Smooth muscle cell (in vitro differentiated cells): ENCODE measurements around the gene GGT5. TPM values are rescaled to one million over a fixed set of nuclear protein-coding genes. Genes with fewer than 3 reads are reported as not detected.

Experiments
- DNase-seq: peaks from one replicate; lab custom pipeline; 2025; ENCODE audit not compliant: unreplicated experiment; lab: John Stamatoyannopoulos, UW
- H2AFZ ChIP-seq: fragments of 200-600 bp; sonication (generic); 2 replicates; pipeline ENCODE4 v1.6.0; 2016; ENCODE audit warnings: antibody characterized with exemption, low read depth, mild to moderate bottlenecking
- H3F3A ChIP-seq: fragments of 200-600 bp; sonication (generic); 2 replicates; pipeline ENCODE4 v1.6.0; 2017; ENCODE audit warnings: antibody characterized with exemption, low read depth
- H3K27ac ChIP-seq: fragments of 200-600 bp; sonication (generic); 2 replicates; pipeline ENCODE4 v1.5.1; 2016; ENCODE audit warnings: low read depth, mild to moderate bottlenecking
- H3K27me3 ChIP-seq: fragments of 200-600 bp; sonication (generic); 2 replicates; pipeline ENCODE4 v1.6.1; 2016; ENCODE audit warnings: low read depth, mild to moderate bottlenecking
- H3K36me3 ChIP-seq: fragments of 200-600 bp; sonication (generic); 2 replicates; pipeline ENCODE4 v1.5.1; 2016; ENCODE audit warnings: low read depth
- H3K4me1 ChIP-seq: fragments of 200-600 bp; sonication (generic); 2 replicates; pipeline ENCODE4 v1.5.1; 2016; ENCODE audit warnings: low read depth
- H3K4me2 ChIP-seq: fragments of 200-600 bp; sonication (generic); 2 replicates; pipeline ENCODE4 v1.6.0; 2016; ENCODE audit warnings: mild to moderate bottlenecking
- H3K4me3 ChIP-seq: fragments of 200-600 bp; sonication (generic); 2 replicates; pipeline ENCODE4 v1.5.1; 2016; ENCODE audit warnings: mild to moderate bottlenecking
- H3K79me2 ChIP-seq: fragments of 200-600 bp; sonication (generic); 2 replicates; pipeline ENCODE4 v1.6.0; 2016; ENCODE audit warnings: low read depth, mild to moderate bottlenecking
- H3K9ac ChIP-seq: fragments of 200-600 bp; sonication (generic); 2 replicates; pipeline ENCODE4 v1.6.0; 2016; ENCODE audit warnings: low read depth
- H3K9me3 ChIP-seq: fragments of 200-600 bp; sonication (generic); replicated peaks from 2 replicates; pipeline ENCODE4 v1.5.1; 2016; ENCODE audit warnings: low read depth
- H4K20me1 ChIP-seq: fragments of 200-600 bp; sonication (generic); 2 replicates; pipeline ENCODE4 v1.6.0; 2016; ENCODE audit warnings: low read depth
- WGBS: methylation state at CpG from one replicate; pipeline ENCODE4 v1.1.7; 2016; ENCODE audit warnings: low lambda C conversion rate; 5-methylcytosine and 5-hydroxymethylcytosine counted together
- polyA plus RNA-seq: library from polyadenylated mRNA; unstranded; fragments of >200 nt; fragmentation: Nextera tagmentation; extraction: Ambion mirVana; gene quantifications from 2 replicates; pipeline ENCODE4 v1.2.1, GENCODE V29; 2016
- total RNA-seq: library from RNA; depleted of rRNA; stranded (reverse); fragments of >200 nt; gene quantifications from 2 replicates; pipeline ENCODE4 v1.2.3, GENCODE V29; 2014
- TF ChIP-seq, protein P1 (sequence below): fragments of 200-600 bp; sonication (generic); IDR thresholded peaks from 2 replicates; pipeline ENCODE4 v1.5.1; 2017; ENCODE audit warnings: borderline replicate concordance, mild to moderate bottlenecking, antibody characterized with exemption; ENCODE audit not compliant: insufficient read depth, poor library complexity, severe bottlenecking

Gene GGT5
- total and polyA plus RNA-seq, 2 experiments from 2014 or later = 3.7 to 12.8 TPM

DNA sequence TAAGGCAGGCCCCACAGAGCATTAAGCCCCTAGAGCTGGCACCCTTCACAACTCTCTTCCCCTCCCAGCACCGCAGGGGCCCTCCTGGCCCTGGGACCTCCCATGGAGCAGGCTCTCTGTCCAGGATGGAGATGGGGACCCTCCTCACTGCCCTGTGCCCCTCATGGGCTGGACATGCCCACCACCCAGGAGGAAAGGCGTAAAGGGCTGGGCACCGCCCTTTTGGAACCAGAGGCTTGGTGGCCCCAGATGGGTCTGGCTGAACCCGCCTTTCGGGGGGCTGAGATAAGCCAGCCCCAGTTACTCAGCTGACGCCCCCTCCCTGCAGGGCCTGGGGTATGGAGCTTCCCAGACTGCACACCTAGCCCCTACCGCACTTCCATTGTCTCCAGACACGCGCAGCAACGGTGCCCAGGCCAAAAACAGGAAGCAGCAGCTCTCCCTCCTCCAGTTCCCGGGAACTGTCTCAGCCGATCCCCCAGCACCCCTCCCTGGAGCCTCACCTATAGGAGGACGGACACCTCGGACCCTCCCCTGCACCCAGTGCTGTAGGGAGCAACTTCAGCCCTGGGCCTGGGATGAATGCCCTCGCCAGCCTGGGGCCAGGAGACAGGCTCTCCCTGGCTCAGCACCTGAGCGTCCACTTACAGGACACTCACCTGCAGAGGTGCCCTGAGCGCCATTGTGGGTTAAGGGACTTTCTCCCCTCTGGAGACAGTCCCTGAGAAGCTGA lies 65.2 kb downstream of the GGT5 start:
- H3K36me3 ChIP-seq = no peaks in the 10 kb centered on the region
- no peak overlapping the region for H3K9ac ChIP-seq
- no peaks in the 10 kb centered on the region for H4K20me1 ChIP-seq
- H3F3A ChIP-seq = no peaks in the 10 kb centered on the region
- H3K4me3 ChIP-seq = no peak overlapping the region
- H2AFZ ChIP-seq = no peak overlapping the region
- no peaks in the 10 kb centered on the region for H3K27me3 ChIP-seq
- WGBS = 95% methylated on average over 17 of the region's 17 CpGs
- H3K27ac ChIP-seq = no peak overlapping the region
- TF ChIP-seq, protein P1, sequence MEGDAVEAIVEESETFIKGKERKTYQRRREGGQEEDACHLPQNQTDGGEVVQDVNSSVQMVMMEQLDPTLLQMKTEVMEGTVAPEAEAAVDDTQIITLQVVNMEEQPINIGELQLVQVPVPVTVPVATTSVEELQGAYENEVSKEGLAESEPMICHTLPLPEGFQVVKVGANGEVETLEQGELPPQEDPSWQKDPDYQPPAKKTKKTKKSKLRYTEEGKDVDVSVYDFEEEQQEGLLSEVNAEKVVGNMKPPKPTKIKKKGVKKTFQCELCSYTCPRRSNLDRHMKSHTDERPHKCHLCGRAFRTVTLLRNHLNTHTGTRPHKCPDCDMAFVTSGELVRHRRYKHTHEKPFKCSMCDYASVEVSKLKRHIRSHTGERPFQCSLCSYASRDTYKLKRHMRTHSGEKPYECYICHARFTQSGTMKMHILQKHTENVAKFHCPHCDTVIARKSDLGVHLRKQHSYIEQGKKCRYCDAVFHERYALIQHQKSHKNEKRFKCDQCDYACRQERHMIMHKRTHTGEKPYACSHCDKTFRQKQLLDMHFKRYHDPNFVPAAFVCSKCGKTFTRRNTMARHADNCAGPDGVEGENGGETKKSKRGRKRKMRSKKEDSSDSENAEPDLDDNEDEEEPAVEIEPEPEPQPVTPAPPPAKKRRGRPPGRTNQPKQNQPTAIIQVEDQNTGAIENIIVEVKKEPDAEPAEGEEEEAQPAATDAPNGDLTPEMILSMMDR = no peak
- DNase-seq = no peak
- no peak overlapping the region for H3K4me2 ChIP-seq
- peaks cover 3% of the 10 kb centered on the region for H3K4me1 ChIP-seq
- H3K79me2 ChIP-seq = no peaks in the 10 kb centered on the region
- H3K9me3 ChIP-seq = no peaks in the 10 kb centered on the region

DNA sequence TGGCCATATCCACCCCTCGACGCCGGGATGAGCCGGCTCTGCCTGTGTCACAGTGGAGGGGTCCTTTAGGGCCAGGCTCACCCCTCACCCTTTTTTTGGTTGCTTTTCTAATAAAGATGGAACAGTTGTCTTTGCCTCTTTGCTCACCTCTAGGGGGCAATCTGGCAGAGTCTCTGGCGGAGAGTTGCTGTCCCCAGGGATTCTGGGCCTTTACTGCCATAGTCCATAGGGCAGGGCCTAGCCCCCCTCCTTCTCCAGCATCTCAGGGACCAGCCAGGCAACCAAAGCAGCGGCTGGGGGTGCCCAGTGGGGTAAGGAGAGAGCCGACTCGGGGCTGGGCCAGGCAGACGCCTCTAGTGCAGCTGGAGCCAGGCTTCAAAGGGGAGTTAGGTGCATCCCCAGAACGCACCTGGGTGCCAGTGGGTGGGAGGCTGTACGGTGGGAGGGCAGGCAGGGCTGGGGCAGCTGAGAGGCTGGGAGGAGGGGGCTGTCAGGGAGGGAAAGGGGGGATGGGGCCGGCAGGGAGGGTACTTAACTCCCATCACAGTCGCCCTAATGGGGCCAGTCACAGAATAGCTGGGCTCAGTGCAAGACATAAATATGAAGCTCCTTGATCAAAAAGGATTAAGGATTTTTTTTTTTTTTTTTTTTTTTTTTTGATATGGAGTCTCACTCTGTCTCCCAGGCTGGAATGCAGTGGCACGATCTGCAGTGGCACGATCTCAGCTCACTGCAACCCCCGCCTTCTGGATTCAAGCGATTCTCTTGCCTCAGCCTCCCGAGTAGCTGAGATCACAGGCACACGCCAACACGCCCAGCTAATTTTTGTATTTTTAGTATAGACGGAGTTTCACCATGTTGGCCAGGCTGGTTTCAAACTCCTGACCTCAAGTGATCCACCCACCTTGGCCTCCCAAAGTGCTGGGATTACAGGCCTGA lies 66.1 kb downstream of the GGT5 start:
- H3K79me2 ChIP-seq = no peaks in the 10 kb centered on the region
- H3K4me2 ChIP-seq = no peak overlapping the region
- TF ChIP-seq, protein P1 = peak; percentile 17
- H3K27me3 ChIP-seq = no peaks in the 10 kb centered on the region
- H2AFZ ChIP-seq = no peak overlapping the region
- H3K4me3 ChIP-seq = no peak overlapping the region
- no peaks in the 10 kb centered on the region for H3K9me3 ChIP-seq
- no peak overlapping the region for H3K27ac ChIP-seq
- peaks cover 3% of the 10 kb centered on the region for H3K4me1 ChIP-seq
- H3F3A ChIP-seq = no peaks in the 10 kb centered on the region
- 90% methylated on average over 19 of the region's 21 CpGs for WGBS
- H3K9ac ChIP-seq = no peak overlapping the region
- no peaks in the 10 kb centered on the region for H3K36me3 ChIP-seq
- DNase-seq = no peak
- no peaks in the 10 kb centered on the region for H4K20me1 ChIP-seq

DNA sequence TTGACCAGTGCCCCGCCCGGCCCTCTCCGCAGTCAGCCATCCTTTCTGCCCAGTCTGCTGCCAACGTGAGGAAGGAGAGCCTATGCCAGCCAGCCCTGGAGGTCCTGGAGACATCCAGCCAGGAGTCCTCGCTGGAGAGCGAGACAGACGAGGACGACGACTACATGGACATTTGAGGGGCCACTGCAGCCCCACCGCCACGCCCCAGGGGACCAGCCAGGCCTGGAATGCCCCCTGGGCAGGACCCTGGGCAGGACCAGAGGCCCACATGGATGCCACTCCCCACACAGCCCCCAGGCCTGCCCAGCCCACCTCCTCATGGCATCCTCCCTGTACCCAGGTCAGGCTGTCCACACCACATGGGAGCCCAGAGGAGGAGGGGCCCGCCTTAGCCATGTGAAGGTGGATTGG lies 66.9 kb downstream of the GGT5 start:
- TF ChIP-seq, protein P1 = no peak
- 97% methylated on average over 8 of the region's 12 CpGs for WGBS

More for the DNA sequence above, 66.9 kb downstream of the GGT5 start:
- no peaks in the 10 kb centered on the region for H3K9me3 ChIP-seq
- H3K36me3 ChIP-seq = no peaks in the 10 kb centered on the region
- no peak overlapping the region for H3K4me2 ChIP-seq
- H4K20me1 ChIP-seq = no peaks in the 10 kb centered on the region
- no peak for DNase-seq
- no peak overlapping the region for H3K27ac ChIP-seq
- no peak overlapping the region for H3K9ac ChIP-seq
- H2AFZ ChIP-seq = no peak overlapping the region
- H3K4me1 ChIP-seq = peaks cover 3% of the 10 kb centered on the region
- H3K4me3 ChIP-seq = no peak overlapping the region
- H3F3A ChIP-seq = no peaks in the 10 kb centered on the region
- no peaks in the 10 kb centered on the region for H3K27me3 ChIP-seq
- H3K79me2 ChIP-seq = no peaks in the 10 kb centered on the region
